ENCODE results near the gene ATOX1.

DNA sequence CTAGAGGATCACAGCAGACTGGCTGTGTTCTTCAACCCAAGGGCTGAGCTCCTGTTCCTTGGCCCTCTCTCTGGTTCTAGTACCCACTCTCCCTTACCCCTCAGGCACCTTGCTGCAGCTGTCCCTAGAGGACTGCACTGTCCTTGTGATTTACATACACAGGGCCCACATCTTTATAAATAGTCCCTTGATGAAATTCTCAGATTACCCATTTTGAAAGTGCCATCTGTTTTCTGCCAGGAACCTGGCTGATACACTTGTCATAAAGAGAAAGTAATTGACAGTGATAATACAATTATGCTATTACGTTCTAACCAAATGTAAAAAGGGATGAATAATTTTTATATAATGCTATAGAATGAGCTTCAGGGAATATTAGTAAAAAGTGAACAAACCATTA, 55.2 kb downstream of the ATOX1 start:
- TF ChIP-seq, protein P1, sequence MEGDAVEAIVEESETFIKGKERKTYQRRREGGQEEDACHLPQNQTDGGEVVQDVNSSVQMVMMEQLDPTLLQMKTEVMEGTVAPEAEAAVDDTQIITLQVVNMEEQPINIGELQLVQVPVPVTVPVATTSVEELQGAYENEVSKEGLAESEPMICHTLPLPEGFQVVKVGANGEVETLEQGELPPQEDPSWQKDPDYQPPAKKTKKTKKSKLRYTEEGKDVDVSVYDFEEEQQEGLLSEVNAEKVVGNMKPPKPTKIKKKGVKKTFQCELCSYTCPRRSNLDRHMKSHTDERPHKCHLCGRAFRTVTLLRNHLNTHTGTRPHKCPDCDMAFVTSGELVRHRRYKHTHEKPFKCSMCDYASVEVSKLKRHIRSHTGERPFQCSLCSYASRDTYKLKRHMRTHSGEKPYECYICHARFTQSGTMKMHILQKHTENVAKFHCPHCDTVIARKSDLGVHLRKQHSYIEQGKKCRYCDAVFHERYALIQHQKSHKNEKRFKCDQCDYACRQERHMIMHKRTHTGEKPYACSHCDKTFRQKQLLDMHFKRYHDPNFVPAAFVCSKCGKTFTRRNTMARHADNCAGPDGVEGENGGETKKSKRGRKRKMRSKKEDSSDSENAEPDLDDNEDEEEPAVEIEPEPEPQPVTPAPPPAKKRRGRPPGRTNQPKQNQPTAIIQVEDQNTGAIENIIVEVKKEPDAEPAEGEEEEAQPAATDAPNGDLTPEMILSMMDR (IDR thresholded peaks at IDR 0.05), result no peak
- TF ChIP-seq EP300 (IDR thresholded peaks at IDR 0.05) (no peak), POLR2A (IDR thresholded peaks at IDR 0.05) (no peak)
